GM21737 (cell line): Measurements from ENCODE around the gene LSM14A.

ENCODE experiments used
- ATAC-seq: cut with Tn5 transposase; IDR thresholded peaks from one replicate; pipeline ENCODE4 v1.9.1; 2021; ENCODE audit warnings: mild to moderate bottlenecking, moderate library complexity; ENCODE audit not compliant: unreplicated experiment

LSM14A gene

GRCh38 chr19:34277244-34277643, 104.9 kb downstream of the LSM14A start:
- no peak for ATAC-seq

- ATAC-seq = no peak
These were observed 106.5 kb downstream of the LSM14A start for GRCh38 chr19:34278783-34279182.
